Right lobe of liver (tissue), 6 donors: ENCODE measurements around the gene RPL37A. TPM values are rescaled to one million over a fixed set of nuclear protein-coding genes. Genes with fewer than 3 reads are reported as not detected.

ENCODE experiments used
- ATAC-seq, 4 donors: fragments of 200-7000 bp; cut with Tn5 transposase; one replicate each; pipeline ENCODE4 v1.9.1; 2020; ENCODE audit warnings: mild to moderate bottlenecking in 4 of 4, moderate library complexity in 4 of 4
- DNase-seq, 3 donors: peaks; one replicate each; pipeline ENCODE4 v3.0.0-alpha.2; 2020
- H3K27ac ChIP-seq, 3 donors: fragments of 200-600 bp; one replicate each; pipeline ENCODE4 v1.8.0; 2022
- H3K27me3 ChIP-seq, 2 donors: fragments of 200-600 bp; one replicate each; pipeline ENCODE4 v1.8.0; 2022
- H3K36me3 ChIP-seq, 4 donors: fragments of 200-600 bp; sonication (generic) in 1 of 4; one replicate each; pipeline versions ENCODE4 v1.5.1 to v1.8.0; 2017 to 2022; ENCODE audit warnings: control low read depth in 1 of 4
- H3K4me1 ChIP-seq, 4 donors: fragments of 200-600 bp; sonication (generic) in 1 of 4; one replicate each; pipeline versions ENCODE4 v1.5.1 to v1.8.0; 2017 to 2022; ENCODE audit warnings: control low read depth in 1 of 4
- H3K4me3 ChIP-seq, 3 donors: fragments of 200-600 bp; one replicate each; pipeline ENCODE4 v1.8.0; 2022
- H3K9me3 ChIP-seq, 4 donors: fragments of 200-600 bp; sonication (generic) in 1 of 4; one replicate each; pipeline versions ENCODE4 v1.5.1 to v1.8.0; 2017 to 2022; ENCODE audit warnings: control low read depth in 1 of 4
- POLR2A ChIP-seq: fragments of 450-650 bp; IDR thresholded peaks from one replicate; pipeline ENCODE4 v1.6.1; 2017; ENCODE audit warnings: antibody characterized with exemption, mild to moderate bottlenecking
- WGBS: methylation state at CpG from one replicate; pipeline ENCODE4 v1.1.6; 2018; ENCODE audit warnings: low coverage, low lambda C conversion rate; ENCODE audit not compliant: insufficient coverage; ENCODE audit errors: missing lambda C conversion rate; 5-methylcytosine and 5-hydroxymethylcytosine counted together
- intact Hi-C, 2 donors: fragments of 100-400 bp; cut with DNase I; formaldehyde crosslinking; loops; one replicate each; pipeline versions ENCODE4 v1.11.2 to v1.14.1; 2022
- total RNA-seq, 6 experiments: library from RNA; depleted of rRNA in 2 of 6; stranded (reverse); fragments of >200 nt in 2 of 6; fragmentation: NEBNext Ultra II Directional in 3 of 6; extraction: Animal tissue kit (Norgen Biotek cat#: 25700) in 3 of 6; gene quantifications; one replicate each; pipeline versions ENCODE4 v1.1.0 to v1.2.4, GENCODE V29; 2016 to 2023
- TF ChIP-seq, protein P1 (sequence below), 4 donors: fragments of 200-600 bp in 3 of 4; fragments of 450-650 bp in 1 of 4; IDR thresholded peaks; one replicate each; pipeline versions ENCODE4 v1.5.1 to v1.8.0; 2016 to 2022; ENCODE audit warnings: antibody characterized with exemption in 4 of 4, mild to moderate bottlenecking in 2 of 4
- donor health status: DM: no; HTN: yes; CAD: no.
- donor health status: DM: no; HTN: no; CAD: no.
- donor health status: DM: no; HTN: no; CAD: no.
- donor health status: DM: no; HTN: yes; CAD: no.
- donor health status: DM: no; HTN: yes; CAD: no.

Gene RPL37A
- total RNA-seq, 6 experiments from 2014 or later: 383 to 894 (median 710) TPM

- Histone ChIP-seq H3K4me1 (peaks cover 0 to 4% (median under 1%) of the 10 kb centered on the region in 4 donors), H3K4me3 (no peak overlapping the region), H3K9me3 (no peaks in the 10 kb centered on the region), H3K27ac (no peak overlapping the region), H3K27me3 (no peaks in the 10 kb centered on the region), H3K36me3 (peaks cover 8 to 43% (median 20%) of the 10 kb centered on the region in 4 donors)
- ATAC-seq (no peak), DNase-seq (no peak)
- intact Hi-C loops: no loop called here
- TF ChIP-seq POLR2A: peak; percentile 13
- TF ChIP-seq, protein P1, sequence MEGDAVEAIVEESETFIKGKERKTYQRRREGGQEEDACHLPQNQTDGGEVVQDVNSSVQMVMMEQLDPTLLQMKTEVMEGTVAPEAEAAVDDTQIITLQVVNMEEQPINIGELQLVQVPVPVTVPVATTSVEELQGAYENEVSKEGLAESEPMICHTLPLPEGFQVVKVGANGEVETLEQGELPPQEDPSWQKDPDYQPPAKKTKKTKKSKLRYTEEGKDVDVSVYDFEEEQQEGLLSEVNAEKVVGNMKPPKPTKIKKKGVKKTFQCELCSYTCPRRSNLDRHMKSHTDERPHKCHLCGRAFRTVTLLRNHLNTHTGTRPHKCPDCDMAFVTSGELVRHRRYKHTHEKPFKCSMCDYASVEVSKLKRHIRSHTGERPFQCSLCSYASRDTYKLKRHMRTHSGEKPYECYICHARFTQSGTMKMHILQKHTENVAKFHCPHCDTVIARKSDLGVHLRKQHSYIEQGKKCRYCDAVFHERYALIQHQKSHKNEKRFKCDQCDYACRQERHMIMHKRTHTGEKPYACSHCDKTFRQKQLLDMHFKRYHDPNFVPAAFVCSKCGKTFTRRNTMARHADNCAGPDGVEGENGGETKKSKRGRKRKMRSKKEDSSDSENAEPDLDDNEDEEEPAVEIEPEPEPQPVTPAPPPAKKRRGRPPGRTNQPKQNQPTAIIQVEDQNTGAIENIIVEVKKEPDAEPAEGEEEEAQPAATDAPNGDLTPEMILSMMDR (IDR thresholded peaks at IDR 0.05): no peak
- WGBS: 90% methylated on average over 14 of the region's 15 CpGs
Observed at GRCh38 chr2:216505133-216506106, 6.8 kb downstream of the RPL37A start.

GRCh38 chr2:216507220-216508160 lies 8.8 kb downstream of the RPL37A start:
- Histone ChIP-seq H3K27ac (no peak overlapping the region), H3K36me3 (peaks cover 0 to 22% (median 11%) of the 10 kb centered on the region in 4 donors), H3K4me3 (no peak overlapping the region), H3K27me3 (no peaks in the 10 kb centered on the region), H3K4me1 (no peaks in the 10 kb centered on the region), H3K9me3 (no peaks in the 10 kb centered on the region)
- intact Hi-C loops: no loop called here
- TF ChIP-seq, protein P1 (IDR thresholded peaks at IDR 0.05): no peak
- no peak for TF ChIP-seq POLR2A
- DNase-seq (no peak), ATAC-seq (peak in 2 of 4 donors; percentile 13 to 31)
- WGBS: 82% methylated on average over 5 of the region's 5 CpGs

DNA sequence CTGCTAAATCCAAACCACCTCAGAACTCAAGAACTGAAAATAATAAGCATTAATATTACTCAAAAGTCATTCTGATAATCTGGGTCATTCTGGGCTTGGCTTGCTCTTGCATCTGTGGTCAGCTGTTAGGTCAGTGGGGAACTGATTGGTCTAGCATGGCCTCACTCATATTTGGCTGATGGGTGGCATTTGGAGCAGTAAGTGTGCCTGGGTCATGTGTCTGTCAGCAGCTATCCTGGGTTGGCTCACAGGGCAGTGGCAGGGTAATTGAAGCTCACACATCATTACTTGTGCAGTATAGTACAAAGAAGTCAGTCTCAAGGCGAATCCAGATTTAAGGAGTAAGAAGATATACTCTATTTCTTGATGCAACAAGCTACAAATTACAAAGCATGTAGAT lies 9.6 kb downstream of the RPL37A start:
- Histone ChIP-seq H3K9me3 (no peaks in the 10 kb centered on the region), H3K36me3 (peaks cover 0 to 15% (median 3%) of the 10 kb centered on the region in 4 donors), H3K27me3 (no peaks in the 10 kb centered on the region), H3K4me1 (no peaks in the 10 kb centered on the region), H3K27ac (no peak overlapping the region), H3K4me3 (no peak overlapping the region)
- no peak for TF ChIP-seq POLR2A
- TF ChIP-seq, protein P1 (IDR thresholded peaks at IDR 0.05): no peak
- intact Hi-C loops: no loop called here
- DNase-seq (no peak), ATAC-seq (peak in 3 of 4 donors; percentile 8 to 22 (median 19))
- WGBS: 100% methylated on average over 1 of the region's 1 CpG

DNA sequence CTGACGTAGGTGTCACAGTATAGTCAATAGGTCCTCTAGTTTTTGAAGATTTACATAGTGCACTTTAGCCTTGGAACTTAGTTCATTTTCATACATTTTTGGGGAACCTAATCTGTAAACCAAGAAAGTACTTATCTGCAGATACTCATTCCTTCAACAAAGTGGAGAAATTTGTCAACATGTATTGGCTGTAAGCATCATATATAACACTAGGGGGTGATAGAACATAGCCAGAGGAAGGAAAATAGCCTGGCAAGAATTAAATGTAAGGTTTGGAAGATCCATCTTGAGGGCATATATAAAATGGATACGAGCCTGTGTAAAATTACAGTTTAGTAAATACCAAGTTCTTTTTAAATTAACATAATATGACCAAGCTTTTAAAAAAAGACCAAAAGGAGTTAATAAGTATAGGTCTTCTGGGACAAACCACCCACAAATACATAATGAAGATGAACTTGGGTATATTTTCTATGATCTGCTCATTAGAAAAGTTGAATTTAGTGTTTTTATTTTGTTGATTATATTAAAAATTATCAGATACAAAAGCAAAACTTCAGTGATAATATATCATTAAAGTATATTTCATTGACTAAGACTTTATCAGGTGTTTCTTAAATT lies 18.2 kb downstream of the RPL37A start:
- Histone ChIP-seq H3K36me3 (no peaks in the 10 kb centered on the region), H3K4me3 (no peak overlapping the region), H3K27ac (no peak overlapping the region), H3K4me1 (peaks cover 0 to 13% (median 5%) of the 10 kb centered on the region in 4 donors), H3K27me3 (no peaks in the 10 kb centered on the region), H3K9me3 (no peaks in the 10 kb centered on the region)
- intact Hi-C loops: loop anchor here in 1 of 2 donors (5.0 kb wide), 1 partner anchor 150 kb away; no protein-coding TSS in a partner anchor
- ATAC-seq: peak; percentile 66 to 70 (median 68)
- TF ChIP-seq, protein P1 (IDR thresholded peaks at IDR 0.05): peak; percentile 74 to 81 (median 76)
- no peak for TF ChIP-seq POLR2A
- 41% methylated on average over 2 of the region's 2 CpGs for WGBS
- no peak for DNase-seq
